Panc1 (cell line): Measurements from ENCODE around the gene KIAA1958.

Experiments
- CTCF ChIP-seq: fragments of 450-650 bp; IDR thresholded peaks from 2 replicates; pipeline ENCODE4 v1.5.1; 2017; ENCODE audit warnings: mild to moderate bottlenecking
- POLR2AphosphoS5 ChIP-seq: IDR thresholded peaks from 2 replicates; pipeline ENCODE4 v1.6.1; 2012; ENCODE audit warnings: mild to moderate bottlenecking, low read depth, low read length, moderate library complexity
- REST ChIP-seq, 2 experiments: IDR thresholded peaks; 2 replicates each; pipeline ENCODE4 v1.6.1; 2011 to 2012; ENCODE audit warnings: low read depth in 2 of 2, control low read depth in 1 of 2, low read length in 1 of 2, mild to moderate bottlenecking in 1 of 2, moderate library complexity in 1 of 2; ENCODE audit not compliant: insufficient read depth in 1 of 2

- no peak for TF ChIP-seq CTCF
- no peak for TF ChIP-seq POLR2AphosphoS5
- TF ChIP-seq REST (IDR thresholded peaks at IDR 0.05; ENCODE audit: insufficient read depth in 1 of 2, low read depth in 2 of 2, low read length in 1 of 2), result no peak
Measured at GRCh38 chr9:112569186-112569585, 82.6 kb downstream of the KIAA1958 start.
